Thoracic aorta (tissue), 2 donors: ENCODE results near the gene NANOS1. TPM values are rescaled to one million over a fixed set of nuclear protein-coding genes. Genes with fewer than 3 reads are reported as not detected.

Source experiments
- ATAC-seq: fragments of 150-250 bp; one replicate; pipeline ENCODE4 v1.8.0; 2017; ENCODE audit warnings: low read depth; ENCODE audit not compliant: insufficient number of reproducible peaks, low FRiP score
- DNase-seq: peaks from one replicate; pipeline ENCODE4 v3.0.0-alpha.2; 2020; ENCODE audit warnings: low spot score
- H3K27ac ChIP-seq, 2 donors: fragments of 200-600 bp; sonication (generic); 1 replicate in 1 of 2; 2 replicates in 1 of 2; pipeline ENCODE4 v1.5.1; 2016; ENCODE audit warnings: mild to moderate bottlenecking in 2 of 2, moderate library complexity in 2 of 2
- H3K27me3 ChIP-seq: fragments of 200-600 bp; sonication (generic); replicated peaks from 2 replicates; pipeline ENCODE4 v1.6.0; 2016; ENCODE audit warnings: mild to moderate bottlenecking; ENCODE audit not compliant: insufficient read depth
- H3K36me3 ChIP-seq: fragments of 200-600 bp; sonication (generic); one replicate; pipeline ENCODE4 v1.5.1; 2016
- H3K4me1 ChIP-seq, 2 donors: fragments of 200-600 bp; sonication (generic); 1 replicate in 1 of 2; 2 replicates in 1 of 2; pipeline versions ENCODE4 v1.5.1 to v1.6.0; 2016; ENCODE audit warnings: low read depth in 2 of 2, mild to moderate bottlenecking in 1 of 2; ENCODE audit not compliant: control insufficient read depth in 1 of 2
- H3K4me3 ChIP-seq: fragments of 200-600 bp; sonication (generic); 2 replicates; pipeline ENCODE4 v1.5.1; 2016; ENCODE audit warnings: mild to moderate bottlenecking
- H3K9me3 ChIP-seq: fragments of 200-600 bp; sonication (generic); 2 replicates; pipeline ENCODE4 v1.5.1; 2016
- total RNA-seq, 2 donors: library from RNA; depleted of rRNA; stranded (reverse); fragments of >200 nt; gene quantifications; one replicate each; pipeline versions ENCODE4 v1.1.0 to v1.2.3, GENCODE V29; 2016
- TF ChIP-seq, protein P1 (sequence below): fragments of 200-600 bp; sonication (generic); IDR thresholded peaks from one replicate; pipeline ENCODE4 v1.5.1; 2019; ENCODE audit warnings: antibody characterized with exemption

Gene NANOS1
- total RNA-seq, 2 donors from 2014 or later: 1.4 to 5.4 TPM

DNA sequence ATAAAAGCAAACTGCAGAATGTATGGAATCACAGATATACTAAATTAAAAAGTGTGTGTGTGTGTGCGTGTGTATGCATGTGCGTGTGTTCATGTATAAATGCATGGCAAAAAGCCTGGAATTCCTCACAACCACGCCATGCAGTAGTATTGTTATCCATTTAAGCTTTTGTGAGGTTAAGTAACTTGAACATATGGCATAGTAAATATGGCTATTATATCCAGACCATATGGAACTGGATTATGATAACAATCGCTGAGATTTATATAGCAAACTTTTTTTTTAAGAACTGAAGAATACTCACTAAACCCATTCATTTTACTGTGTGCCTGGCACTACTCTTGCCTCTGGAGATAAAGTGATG is 22.3 kb upstream of the NANOS1 start:
- H3K4me1 ChIP-seq: peaks cover 9 to 14% of the 10 kb centered on the region in 2 donors
- H3K9me3 ChIP-seq: no peaks in the 10 kb centered on the region
- ATAC-seq (no peak), DNase-seq (no peak)
- no peaks in the 10 kb centered on the region for H3K27me3 ChIP-seq
- no peak overlapping the region for H3K4me3 ChIP-seq
- TF ChIP-seq, protein P1, sequence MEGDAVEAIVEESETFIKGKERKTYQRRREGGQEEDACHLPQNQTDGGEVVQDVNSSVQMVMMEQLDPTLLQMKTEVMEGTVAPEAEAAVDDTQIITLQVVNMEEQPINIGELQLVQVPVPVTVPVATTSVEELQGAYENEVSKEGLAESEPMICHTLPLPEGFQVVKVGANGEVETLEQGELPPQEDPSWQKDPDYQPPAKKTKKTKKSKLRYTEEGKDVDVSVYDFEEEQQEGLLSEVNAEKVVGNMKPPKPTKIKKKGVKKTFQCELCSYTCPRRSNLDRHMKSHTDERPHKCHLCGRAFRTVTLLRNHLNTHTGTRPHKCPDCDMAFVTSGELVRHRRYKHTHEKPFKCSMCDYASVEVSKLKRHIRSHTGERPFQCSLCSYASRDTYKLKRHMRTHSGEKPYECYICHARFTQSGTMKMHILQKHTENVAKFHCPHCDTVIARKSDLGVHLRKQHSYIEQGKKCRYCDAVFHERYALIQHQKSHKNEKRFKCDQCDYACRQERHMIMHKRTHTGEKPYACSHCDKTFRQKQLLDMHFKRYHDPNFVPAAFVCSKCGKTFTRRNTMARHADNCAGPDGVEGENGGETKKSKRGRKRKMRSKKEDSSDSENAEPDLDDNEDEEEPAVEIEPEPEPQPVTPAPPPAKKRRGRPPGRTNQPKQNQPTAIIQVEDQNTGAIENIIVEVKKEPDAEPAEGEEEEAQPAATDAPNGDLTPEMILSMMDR: no peak
- no peaks in the 10 kb centered on the region for H3K36me3 ChIP-seq
- H3K27ac ChIP-seq: peak overlapping the region in 1 of 2 donors; percentile 18

DNA sequence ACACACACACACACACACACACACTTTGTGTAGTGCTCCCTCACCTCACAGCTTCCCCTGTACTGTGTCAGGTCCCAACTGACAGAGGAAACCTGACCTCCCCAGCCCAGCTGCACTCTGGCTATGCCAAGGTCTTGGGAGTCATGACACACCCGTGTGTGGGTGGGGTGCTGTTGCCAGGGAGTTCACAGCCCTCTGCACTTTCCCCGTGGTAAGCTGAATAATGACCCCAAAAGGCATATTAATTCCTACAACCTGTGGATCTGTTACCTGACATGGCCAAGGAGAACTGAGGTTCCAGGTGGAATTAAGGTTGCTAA is 8.9 kb upstream of the NANOS1 start:
- H3K9me3 ChIP-seq: no peaks in the 10 kb centered on the region
- peaks cover 6 to 30% of the 10 kb centered on the region in 2 donors for H3K4me1 ChIP-seq
- no peak overlapping the region for H3K4me3 ChIP-seq
- DNase-seq (no peak), ATAC-seq (no peak)
- H3K36me3 ChIP-seq: no peaks in the 10 kb centered on the region
- H3K27me3 ChIP-seq: no peaks in the 10 kb centered on the region
- TF ChIP-seq, protein P1: no peak
- H3K27ac ChIP-seq: no peak overlapping the region

DNA sequence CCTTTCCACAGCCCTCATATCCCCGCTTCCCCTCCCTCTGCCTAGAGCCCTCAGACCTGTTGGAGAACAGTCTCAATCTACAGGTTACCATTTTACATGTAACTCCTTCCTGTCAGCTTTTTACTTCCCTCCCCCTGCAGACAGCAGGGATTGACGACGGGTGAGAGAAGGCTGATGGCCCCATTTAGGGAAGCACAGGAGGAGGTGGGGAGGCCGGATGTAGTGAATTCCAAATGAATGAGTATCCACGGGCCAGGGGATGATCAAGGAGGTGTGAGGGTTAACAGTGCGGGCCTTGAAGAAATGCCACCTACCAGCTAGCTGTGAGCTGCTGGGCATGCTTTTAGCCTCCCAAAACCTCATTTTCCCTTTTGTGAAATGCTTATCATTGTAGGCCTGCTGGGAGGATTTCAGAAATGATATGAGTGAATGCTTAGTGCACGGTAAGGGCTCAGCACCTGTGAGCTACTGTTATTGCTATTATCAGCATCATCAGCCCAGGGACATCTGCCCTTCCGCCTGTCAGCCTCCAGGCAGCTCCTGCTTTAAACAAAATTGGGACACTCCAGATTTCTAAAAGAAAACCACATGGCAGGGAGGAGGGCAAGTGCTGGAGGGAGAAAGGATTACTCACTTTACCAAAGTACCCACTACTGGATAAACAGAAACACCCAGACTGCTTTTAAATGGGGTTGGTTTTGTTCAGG is 6.5 kb upstream of the NANOS1 start:
- H3K4me1 ChIP-seq: peaks cover 12 to 53% of the 10 kb centered on the region in 2 donors
- H3K9me3 ChIP-seq: no peaks in the 10 kb centered on the region
- DNase-seq: no peak
- H3K27ac ChIP-seq: peak overlapping the region; percentile 61 to 91
- TF ChIP-seq, protein P1: no peak
- H3K27me3 ChIP-seq: no peaks in the 10 kb centered on the region
- no peak overlapping the region for H3K4me3 ChIP-seq
- H3K36me3 ChIP-seq: no peaks in the 10 kb centered on the region
- ATAC-seq: peak; percentile 31

DNA sequence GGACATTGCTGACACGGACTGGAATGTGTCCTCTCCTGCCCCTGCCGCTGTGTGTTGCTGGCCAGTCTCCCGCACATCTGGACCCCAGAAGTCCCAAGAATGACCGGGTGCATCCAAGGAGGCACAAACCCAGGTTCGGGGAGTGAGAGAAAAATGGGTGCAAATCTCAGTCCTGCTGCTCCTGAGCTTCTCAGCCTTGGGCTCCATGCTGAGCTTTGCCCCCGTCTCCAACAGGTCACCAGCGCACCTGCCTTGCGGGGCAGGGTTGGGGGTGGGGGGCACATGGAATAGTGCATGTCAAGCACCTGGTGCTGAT is 6.0 kb upstream of the NANOS1 start:
- H3K27me3 ChIP-seq: no peaks in the 10 kb centered on the region
- TF ChIP-seq, protein P1: no peak
- peak overlapping the region; percentile 61 to 91 for H3K27ac ChIP-seq
- ATAC-seq: no peak
- no peak for DNase-seq
- peaks cover 12 to 56% of the 10 kb centered on the region in 2 donors for H3K4me1 ChIP-seq
- H3K36me3 ChIP-seq: no peaks in the 10 kb centered on the region
- H3K9me3 ChIP-seq: no peaks in the 10 kb centered on the region
- no peak overlapping the region for H3K4me3 ChIP-seq

DNA sequence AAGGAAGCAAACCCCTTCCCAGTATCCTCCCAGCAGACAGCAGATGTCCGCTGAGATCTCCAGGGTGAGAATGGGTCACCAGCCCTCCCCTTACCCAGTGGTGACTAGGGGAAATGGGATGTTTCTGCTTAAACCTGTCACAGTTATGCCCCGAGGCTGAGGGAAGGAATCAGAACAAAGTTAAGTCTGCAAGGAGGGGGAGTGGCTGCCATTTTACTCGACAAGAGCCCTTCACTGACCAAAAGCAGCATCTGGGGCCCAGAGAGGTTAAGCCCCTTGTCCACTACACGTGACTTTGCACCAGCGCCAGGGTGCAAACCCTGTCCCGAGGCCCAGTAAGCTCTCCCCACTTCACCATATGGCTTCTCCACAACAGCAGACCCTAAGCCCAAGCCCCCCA is 4.6 kb upstream of the NANOS1 start:
- DNase-seq (no peak), ATAC-seq (no peak)
- Histone ChIP-seq H3K4me3 (no peak overlapping the region), H3K4me1 (peaks cover 12 to 56% of the 10 kb centered on the region in 2 donors), H3K9me3 (no peaks in the 10 kb centered on the region), H3K36me3 (no peaks in the 10 kb centered on the region), H3K27me3 (no peaks in the 10 kb centered on the region), H3K27ac (peak overlapping the region; percentile 90 to 91)
- TF ChIP-seq, protein P1: no peak
